GM12878 (cell line): Measurements from ENCODE around the gene ANKRD13B. TPM values are rescaled to one million over a fixed set of nuclear protein-coding genes. Genes with fewer than 3 reads are reported as not detected.

Experiments
- ATAC-seq: fragments of 200-7000 bp; cut with Tn5 transposase; 3 replicates; pipeline ENCODE4 v1.9.1; 2020; ENCODE audit warnings: mild to moderate bottlenecking, moderate library complexity
- BruUV-seq: library from RNA; stranded (reverse); fragments of 400-500 nt; replicated peaks from 2 replicates; lab custom pipeline; 2021; lab: Mats Ljungman, UMichigan
- CTCF ChIA-PET: fragments of 300-600 bp; sonication (Branson Sonifier 250); formaldehyde crosslinking; extraction: SDS; loops from one replicate; lab custom pipeline; 2021; ENCODE audit warnings: inconsistent platforms; lab: Yijun Ruan, JAX
- POLR2A ChIA-PET: fragments of 350-600 bp; formaldehyde crosslinking; extraction: SDS; loops from one replicate; lab custom pipeline; 2021; ENCODE audit warnings: inconsistent platforms; lab: Charles Lee
- RAD21 ChIA-PET: fragments of 300-600 bp; sonication (Branson Sonifier 250); formaldehyde crosslinking; loops from one replicate; lab custom pipeline; 2023; ENCODE audit warnings: antibody characterized with exemption; ENCODE audit not compliant: unreplicated experiment; lab: Charles Lee
- SMC1A ChIA-PET: fragments of 300-600 bp; sonication (Branson Sonifier 250); formaldehyde crosslinking; loops from one replicate; lab custom pipeline; 2023; ENCODE audit not compliant: unreplicated experiment, uncharacterized antibody; lab: Charles Lee
- DNase-seq: peaks from one replicate; pipeline ENCODE4 v3.0.0-alpha.2; 2011; ENCODE audit warnings: low read depth, low spot score
- FAIRE-seq: peaks from 3 replicates; lab custom pipeline; 2011; peaks lifted over from hg19 to GRCh38; lab: Jason Lieb, UNC
- H2AFZ ChIP-seq: 2 replicates; pipeline ENCODE4 v1.6.0; 2011; ENCODE audit warnings: low read depth, low read length, control low read depth; ENCODE audit not compliant: control insufficient read depth
- H3K27ac ChIP-seq: 2 replicates; pipeline ENCODE4 v1.5.1; 2011; ENCODE audit warnings: control low read depth; ENCODE audit not compliant: control insufficient read depth, insufficient read depth
- H3K27me3 ChIP-seq, 2 experiments: replicated peaks in 1 of 2; 2 replicates each; pipeline versions ENCODE4 v1.6.0 to v1.6.1; 2011; ENCODE audit warnings: low read length in 1 of 2; ENCODE audit not compliant: control insufficient read depth in 2 of 2, insufficient read depth in 2 of 2
- H3K36me3 ChIP-seq, 2 experiments: 2 replicates each; pipeline ENCODE4 v1.5.1; 2011; ENCODE audit warnings: low read length in 1 of 2; ENCODE audit not compliant: control insufficient read depth in 2 of 2, insufficient read depth in 2 of 2
- H3K4me1 ChIP-seq: 2 replicates; pipeline ENCODE4 v1.6.1; 2011; ENCODE audit warnings: mild to moderate bottlenecking, low read length, moderate library complexity, mixed read lengths; ENCODE audit not compliant: control insufficient read depth, insufficient read depth
- H3K4me2 ChIP-seq: 2 replicates; pipeline ENCODE4 v1.6.0; 2011; ENCODE audit warnings: control low read depth; ENCODE audit not compliant: control insufficient read depth, insufficient read depth
- H3K4me3 ChIP-seq: fragments of 200-600 bp; sonication (generic); 2 replicates; pipeline ENCODE4 v1.5.1; 2016
- H3K79me2 ChIP-seq: 2 replicates; pipeline ENCODE4 v1.6.0; 2011; ENCODE audit warnings: low read length; ENCODE audit not compliant: control insufficient read depth, insufficient read depth
- H3K9ac ChIP-seq: 2 replicates; pipeline ENCODE4 v1.8.0; 2011; ENCODE audit warnings: low read length, control low read depth, mixed read lengths; ENCODE audit not compliant: control insufficient read depth, insufficient read depth
- H3K9me3 ChIP-seq: replicated peaks from 3 replicates; pipeline ENCODE4 v1.5.1; 2011; ENCODE audit warnings: mild to moderate bottlenecking, low read length; ENCODE audit not compliant: control insufficient read depth, insufficient read depth
- H4K20me1 ChIP-seq: 2 replicates; pipeline ENCODE4 v1.6.0; 2011; ENCODE audit not compliant: control insufficient read depth, insufficient read depth
- BACH1 ChIP-seq: fragments of 450-650 bp; IDR thresholded peaks from 2 replicates; pipeline ENCODE4 v1.6.1; 2017; ENCODE audit warnings: mild to moderate bottlenecking, borderline replicate concordance
- EGR1 ChIP-seq, 2 experiments: IDR thresholded peaks; 1 replicate in 1 of 2; 2 replicates in 1 of 2; pipeline ENCODE4 v1.6.1; 2011 to 2012; ENCODE audit warnings: low read depth in 2 of 2, low read length in 2 of 2, borderline replicate concordance in 1 of 2, mild to moderate bottlenecking in 1 of 2, moderate library complexity in 1 of 2
- IRF4 ChIP-seq: IDR thresholded peaks from 2 replicates; pipeline ENCODE4 v1.6.1; 2011; ENCODE audit warnings: low read depth, low read length
- KDM1A ChIP-seq: fragments of 200-600 bp; sonication (generic); IDR thresholded peaks from 2 replicates; pipeline ENCODE4 v1.6.1; 2016; ENCODE audit warnings: borderline replicate concordance
- LARP7 ChIP-seq: fragments of 450-650 bp; IDR thresholded peaks from 2 replicates; pipeline ENCODE4 v1.6.1; 2017; ENCODE audit warnings: mild to moderate bottlenecking
- MXI1 ChIP-seq: fragments of 150-350 bp; IDR thresholded peaks from 2 replicates; pipeline ENCODE4 v1.6.1; 2011; ENCODE audit warnings: low read depth, mild to moderate bottlenecking, inconsistent platforms, low read length, improper control_type of control experiment
- MYC ChIP-seq: IDR thresholded peaks from 2 replicates; pipeline ENCODE4 v1.6.1; 2011; ENCODE audit warnings: mild to moderate bottlenecking, low read length, moderate library complexity, inconsistent platforms; ENCODE audit not compliant: insufficient read depth, insufficient replicate concordance, insufficient read length, severe bottlenecking
- NR2F1 ChIP-seq: fragments of 450-650 bp; conservative IDR thresholded peaks from 2 replicates; pipeline ENCODE4 v1.6.1; 2017; ENCODE audit warnings: mild to moderate bottlenecking
- RAD21 ChIP-seq: IDR thresholded peaks from 2 replicates; pipeline ENCODE4 v1.6.1; 2011; ENCODE audit warnings: mild to moderate bottlenecking, low read depth, low read length, moderate library complexity; ENCODE audit not compliant: insufficient read depth
- RELA ChIP-seq: fragments of 450-650 bp; IDR thresholded peaks from 2 replicates; pipeline ENCODE4 v1.8.0; 2014; ENCODE audit warnings: borderline replicate concordance; ENCODE audit not compliant: partially characterized antibody
- RUNX3 ChIP-seq: IDR thresholded peaks from 2 replicates; pipeline ENCODE4 v1.6.1; 2012; ENCODE audit warnings: low read length, inconsistent platforms
- SMC3 ChIP-seq: IDR thresholded peaks from 2 replicates; pipeline ENCODE4 v1.6.1; 2011; ENCODE audit warnings: low read length, improper control_type of control experiment, borderline replicate concordance
- SPI1 ChIP-seq: IDR thresholded peaks from 2 replicates; pipeline ENCODE4 v1.6.1; 2011; ENCODE audit warnings: low read depth, mild to moderate bottlenecking, low read length, moderate library complexity, borderline replicate concordance; ENCODE audit not compliant: insufficient read depth
- TARDBP ChIP-seq: IDR thresholded peaks from 2 replicates; pipeline ENCODE4 v1.6.1; 2016; ENCODE audit warnings: borderline replicate concordance
- ZNF217 ChIP-seq: fragments of 450-650 bp; IDR thresholded peaks from 2 replicates; pipeline ENCODE4 v1.6.1; 2017; ENCODE audit warnings: antibody characterized with exemption, mild to moderate bottlenecking
- WGBS: methylation state at CpG from one replicate; pipeline ENCODE4 v1.1.6; 2016; ENCODE audit warnings: low lambda C conversion rate; ENCODE audit not compliant: insufficient replicate concordance, insufficient coverage; ENCODE audit errors: missing lambda C conversion rate; 5-methylcytosine and 5-hydroxymethylcytosine counted together
- in situ Hi-C: fragments of 300-500 bp; cut with MboI; formaldehyde crosslinking; loops from 9 replicates; pipeline ENCODE4 v1.14.3; 2018; ENCODE audit warnings: mixed read lengths
- intact Hi-C: fragments of 100-400 bp; cut with micrococcal nuclease; formaldehyde crosslinking; loops from one replicate; pipeline ENCODE4 v1.14.2; 2022; ENCODE audit not compliant: unreplicated experiment
- polyA plus RNA-seq, 11 experiments: library from polyadenylated mRNA; depleted of rRNA in 4 of 11; unstranded in 6 of 11; stranded (reverse) in 5 of 11; fragments of >200 nt; fragmentation: Nextera tagmentation in 4 of 11; fragmentation: Illumina TruSeq in 1 of 11; extraction: Ambion mirVana in 4 of 11; extraction: Trizol in 1 of 11; gene quantifications; 1 replicate in 1 of 11; 2 replicates in 10 of 11; pipeline versions ENCODE4 v1.2.1 to v1.2.3, GENCODE V29; 2011 to 2016; ENCODE audit warnings: inconsistent platforms in 2 of 11, missing spikeins in 2 of 11, low read depth in 1 of 11
- total RNA-seq, 4 experiments: library from RNA; depleted of rRNA in 3 of 4; stranded (reverse); fragments of >200 nt in 3 of 4; fragmentation: Illumina TruSeq in 1 of 4; extraction: Trizol in 1 of 4; gene quantifications; 2 replicates each; pipeline versions ENCODE4 v1.2.1 to v1.2.3, GENCODE V29; 2013 to 2021
- TF ChIP-seq, protein P1 (sequence below): fragments of 450-650 bp; IDR thresholded peaks from 2 replicates; pipeline ENCODE4 v1.6.1; 2017; ENCODE audit warnings: mild to moderate bottlenecking, moderate library complexity
- TF ChIP-seq, protein P2 (sequence below): IDR thresholded peaks from 2 replicates; pipeline ENCODE4 v1.6.1; 2011; ENCODE audit warnings: borderline replicate concordance, low read depth, mild to moderate bottlenecking, moderate library complexity, mixed read lengths, low read length; ENCODE audit not compliant: insufficient read depth; ENCODE audit errors: extremely low read length

Gene ANKRD13B
- total and polyA plus RNA-seq, 10 of the 15 experiments (the other 5 are each of a cell fraction or from before 2014, with no cell fraction given) = 0.18 to 15.0 (median 2.8) TPM

DNA sequence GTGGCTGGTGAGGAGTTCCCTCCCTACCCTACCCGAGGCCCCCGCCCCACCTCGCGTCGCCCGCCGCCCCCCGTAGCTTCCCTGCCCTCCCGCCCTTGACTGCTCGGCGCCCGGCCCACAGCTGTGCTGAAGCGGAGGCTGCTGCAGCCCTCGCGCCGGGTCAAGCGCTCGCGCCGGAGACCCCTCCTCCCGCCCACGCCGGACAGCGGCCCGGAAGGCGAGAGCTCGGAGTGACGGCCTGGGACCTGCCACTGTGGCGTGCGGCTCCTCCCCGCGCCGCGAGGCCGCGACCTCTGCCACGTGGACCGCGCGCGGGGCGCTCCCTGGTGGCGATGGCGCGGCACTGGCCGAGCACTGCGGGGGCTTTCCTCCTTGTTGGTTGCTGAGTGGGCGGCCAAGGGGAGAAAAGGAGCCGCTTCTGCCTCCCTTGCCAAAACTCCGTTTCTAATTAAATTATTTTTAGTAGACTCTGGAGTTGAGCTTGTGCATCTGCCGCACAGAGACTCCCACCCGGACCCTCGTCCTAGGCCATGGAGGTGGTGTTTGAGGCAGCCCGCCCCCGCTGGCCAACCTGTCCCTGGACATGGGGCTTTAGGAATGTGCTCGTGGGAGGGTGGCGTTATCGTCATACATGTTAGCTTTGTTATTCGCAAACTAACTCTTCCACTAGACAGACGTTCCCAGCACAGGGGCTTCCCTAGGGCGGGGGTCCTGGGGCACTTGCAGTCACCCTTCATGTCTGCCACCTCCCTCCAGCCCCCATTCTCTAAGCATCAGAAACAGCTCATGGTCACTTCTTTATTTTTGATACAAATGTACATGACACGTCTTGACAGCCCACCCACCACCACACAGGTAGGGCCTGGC is 20.0 kb upstream of the ANKRD13B start:
- H3K9me3 ChIP-seq = no peaks in the 10 kb centered on the region
- ChIA-PET CTCF (interaction anchor here (0.6 to 6.2 kb wide), 16 partner anchors 12 to 521 kb away, joined by 3 to 57 read pairs (median 3); partner anchors contain the start of gene ANKRD13B), POLR2A (interaction anchor here (0.8 to 1.6 kb wide), 5 partner anchors 9 to 203 kb away, joined by 3 to 4 read pairs (median 3); no protein-coding TSS in a partner anchor), SMC1A (interaction anchor here (1.4 kb wide), 1 partner anchor 203 kb away, joined by 7 read pairs; no protein-coding TSS in a partner anchor), RAD21 (interaction anchor here (1.0 to 3.1 kb wide), 3 partner anchors 20 to 203 kb away, joined by 3 to 21 read pairs (median 4); partner anchors contain the start of gene ANKRD13B)
- no peak overlapping the region for H3K9ac ChIP-seq
- in situ Hi-C loops (no loop called here), intact Hi-C loops (no loop called here)
- H3K27ac ChIP-seq = no peak overlapping the region
- BruUV-seq = no TSS peak
- FAIRE-seq (no peak), ATAC-seq (peak; percentile 75), DNase-seq (no peak)
- no peaks in the 10 kb centered on the region for H3K79me2 ChIP-seq
- H3K36me3 ChIP-seq = peaks cover 0 to 15% of the 10 kb centered on the region in 2 experiments; a peak in 2 of 4 replicates
- no peaks in the 10 kb centered on the region for H4K20me1 ChIP-seq
- H3K4me3 ChIP-seq = no peak overlapping the region
- H2AFZ ChIP-seq = no peak overlapping the region
- no peak overlapping the region for H3K4me2 ChIP-seq
- no peaks in the 10 kb centered on the region for H3K27me3 ChIP-seq
- WGBS = 62% methylated on average over 39 of the region's 62 CpGs
- H3K4me1 ChIP-seq = 0 out of 2 replicates have a peak, but pooled peaks cover 4% of the 10 kb centered on the region
- peak; percentile 100 for TF ChIP-seq NR2F1
- peak; percentile 43; the same call in 1 of the 2 replicates for TF ChIP-seq LARP7
- TF ChIP-seq MYC = peak; percentile 48
- TF ChIP-seq KDM1A = no peak
- TF ChIP-seq MXI1 = peak; percentile 57
- peak; percentile 40 for TF ChIP-seq RELA
- peak; percentile 76 for TF ChIP-seq BACH1
- TF ChIP-seq, protein P1, sequence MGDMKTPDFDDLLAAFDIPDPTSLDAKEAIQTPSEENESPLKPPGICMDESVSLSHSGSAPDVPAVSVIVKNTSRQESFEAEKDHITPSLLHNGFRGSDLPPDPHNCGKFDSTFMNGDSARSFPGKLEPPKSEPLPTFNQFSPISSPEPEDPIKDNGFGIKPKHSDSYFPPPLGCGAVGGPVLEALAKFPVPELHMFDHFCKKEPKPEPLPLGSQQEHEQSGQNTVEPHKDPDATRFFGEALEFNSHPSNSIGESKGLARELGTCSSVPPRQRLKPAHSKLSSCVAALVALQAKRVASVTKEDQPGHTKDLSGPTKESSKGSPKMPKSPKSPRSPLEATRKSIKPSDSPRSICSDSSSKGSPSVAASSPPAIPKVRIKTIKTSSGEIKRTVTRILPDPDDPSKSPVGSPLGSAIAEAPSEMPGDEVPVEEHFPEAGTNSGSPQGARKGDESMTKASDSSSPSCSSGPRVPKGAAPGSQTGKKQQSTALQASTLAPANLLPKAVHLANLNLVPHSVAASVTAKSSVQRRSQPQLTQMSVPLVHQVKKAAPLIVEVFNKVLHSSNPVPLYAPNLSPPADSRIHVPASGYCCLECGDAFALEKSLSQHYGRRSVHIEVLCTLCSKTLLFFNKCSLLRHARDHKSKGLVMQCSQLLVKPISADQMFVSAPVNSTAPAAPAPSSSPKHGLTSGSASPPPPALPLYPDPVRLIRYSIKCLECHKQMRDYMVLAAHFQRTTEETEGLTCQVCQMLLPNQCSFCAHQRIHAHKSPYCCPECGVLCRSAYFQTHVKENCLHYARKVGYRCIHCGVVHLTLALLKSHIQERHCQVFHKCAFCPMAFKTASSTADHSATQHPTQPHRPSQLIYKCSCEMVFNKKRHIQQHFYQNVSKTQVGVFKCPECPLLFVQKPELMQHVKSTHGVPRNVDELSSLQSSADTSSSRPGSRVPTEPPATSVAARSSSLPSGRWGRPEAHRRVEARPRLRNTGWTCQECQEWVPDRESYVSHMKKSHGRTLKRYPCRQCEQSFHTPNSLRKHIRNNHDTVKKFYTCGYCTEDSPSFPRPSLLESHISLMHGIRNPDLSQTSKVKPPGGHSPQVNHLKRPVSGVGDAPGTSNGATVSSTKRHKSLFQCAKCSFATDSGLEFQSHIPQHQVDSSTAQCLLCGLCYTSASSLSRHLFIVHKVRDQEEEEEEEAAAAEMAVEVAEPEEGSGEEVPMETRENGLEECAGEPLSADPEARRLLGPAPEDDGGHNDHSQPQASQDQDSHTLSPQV = peak; percentile 73; the same call in 1 of the 2 replicates
- TF ChIP-seq RAD21 = peak; percentile 40
- no peak for TF ChIP-seq IRF4
- no peak for TF ChIP-seq TARDBP
- TF ChIP-seq EGR1 (IDR thresholded peaks at IDR 0.05; ENCODE audit: borderline replicate concordance in 1 of 2, low read depth in 2 of 2, low read length in 2 of 2) = peak in 1 of 2 experiments; percentile 70; a peak in 2 of 3 replicates
- no peak for TF ChIP-seq SPI1
- TF ChIP-seq ZNF217 = no peak
- TF ChIP-seq RUNX3 = 0 out of 2 replicates have a peak, but pooled peaks have one; percentile 9
- TF ChIP-seq, protein P2, sequence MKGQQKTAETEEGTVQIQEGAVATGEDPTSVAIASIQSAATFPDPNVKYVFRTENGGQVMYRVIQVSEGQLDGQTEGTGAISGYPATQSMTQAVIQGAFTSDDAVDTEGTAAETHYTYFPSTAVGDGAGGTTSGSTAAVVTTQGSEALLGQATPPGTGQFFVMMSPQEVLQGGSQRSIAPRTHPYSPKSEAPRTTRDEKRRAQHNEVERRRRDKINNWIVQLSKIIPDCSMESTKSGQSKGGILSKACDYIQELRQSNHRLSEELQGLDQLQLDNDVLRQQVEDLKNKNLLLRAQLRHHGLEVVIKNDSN = peak; percentile 50
- peak; percentile 25; the same call in 1 of the 2 replicates for TF ChIP-seq SMC3
